Spinal cord (tissue), 10 donors: Measurements from ENCODE around the gene FRAS1. TPM values are rescaled to one million over a fixed set of nuclear protein-coding genes. Genes with fewer than 3 reads are reported as not detected.

Source experiments
- DNase-seq, 6 donors: peaks; one replicate each; pipeline versions ENCODE4 v3.0.0 to v3.0.0-alpha.2; 2013 to 2015; ENCODE audit warnings: low spot score in 6 of 6, low read depth in 4 of 6
- H3K27ac ChIP-seq: one replicate; pipeline ENCODE4 v1.5.1; 2013; ENCODE audit warnings: low read depth, low read length, control low read depth
- H3K27me3 ChIP-seq: one replicate; pipeline ENCODE4 v1.6.1; 2013; ENCODE audit warnings: low read length; ENCODE audit not compliant: control insufficient read depth, insufficient read depth
- H3K36me3 ChIP-seq: one replicate; pipeline ENCODE4 v1.6.1; 2013; ENCODE audit warnings: low read length; ENCODE audit not compliant: control insufficient read depth, insufficient read depth
- H3K4me1 ChIP-seq: one replicate; pipeline ENCODE4 v1.6.1; 2013; ENCODE audit warnings: low read length; ENCODE audit not compliant: control insufficient read depth, insufficient read depth
- H3K4me3 ChIP-seq: one replicate; pipeline ENCODE4 v1.5.1; 2013; ENCODE audit warnings: low read depth, low read length, control low read depth
- H3K9me3 ChIP-seq: one replicate; pipeline ENCODE4 v1.6.1; 2013; ENCODE audit warnings: low read length; ENCODE audit not compliant: control insufficient read depth, insufficient read depth
- WGBS: methylation state at CpG from one replicate; pipeline ENCODE4 v1.1.5; 2013; ENCODE audit warnings: missing lambda C conversion rate; ENCODE audit not compliant: insufficient coverage; 5-methylcytosine and 5-hydroxymethylcytosine counted together
- polyA plus RNA-seq, 2 donors: library from polyadenylated mRNA; unstranded; fragments of 120-200 nt; gene quantifications; one replicate each; pipeline ENCODE4 v1.2.1, GENCODE V29; 2013; ENCODE audit not compliant: insufficient read length in 2 of 2
- total RNA-seq, 2 donors: library from RNA; depleted of rRNA in 1 of 2; stranded (reverse); fragments of 120-200 nt in 1 of 2; fragments of >200 nt in 1 of 2; gene quantifications; one replicate each; pipeline versions ENCODE4 v1.2.3 to v1.2.4, GENCODE V29; 2013 to 2014
- donor health status: healthy.

The FRAS1 gene
- total and polyA plus RNA-seq, 4 donors: 7.5 to 24.0 (median 16.5) TPM

GRCh38 chr4:78552389-78553042, 495.4 kb downstream of the FRAS1 start:
- Histone ChIP-seq H3K4me3 (peak overlapping the region; percentile 51), H3K4me1 (peaks cover 8% of the 10 kb centered on the region), H3K36me3 (no peaks in the 10 kb centered on the region), H3K27ac (no peak overlapping the region), H3K27me3 (peaks cover 12% of the 10 kb centered on the region), H3K9me3 (no peaks in the 10 kb centered on the region)
- no peak for DNase-seq
- 86% methylated on average over 7 of the region's 10 CpGs for WGBS

DNA sequence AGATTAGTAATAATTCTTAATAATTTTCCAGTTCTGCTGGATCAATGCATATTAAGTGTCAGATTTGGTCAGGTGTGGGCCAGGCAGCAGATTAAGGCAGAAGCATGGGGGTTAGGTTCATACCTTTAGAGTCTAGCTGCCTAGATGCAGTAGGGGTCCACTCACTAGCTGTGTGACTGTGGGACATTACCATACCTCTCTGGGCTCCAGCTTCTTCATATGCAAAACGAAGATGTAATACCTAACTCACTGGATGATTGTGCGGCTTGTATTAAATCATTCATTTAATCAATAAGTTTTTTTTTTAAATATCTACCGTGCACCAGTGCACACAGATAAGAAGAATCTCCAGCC, 495.9 kb downstream of the FRAS1 start:
- no peak overlapping the region for H3K4me3 ChIP-seq
- DNase-seq: no peak
- no peaks in the 10 kb centered on the region for H3K36me3 ChIP-seq
- H3K9me3 ChIP-seq: no peaks in the 10 kb centered on the region
- H3K27me3 ChIP-seq: peaks cover 12% of the 10 kb centered on the region
- peaks cover 8% of the 10 kb centered on the region for H3K4me1 ChIP-seq
- no CpG with 5 or more reads among the region's 3 CpGs for WGBS
- H3K27ac ChIP-seq: no peak overlapping the region

- Histone ChIP-seq H3K4me3 (no peak overlapping the region), H3K4me1 (peaks cover 8% of the 10 kb centered on the region), H3K9me3 (no peaks in the 10 kb centered on the region), H3K36me3 (no peaks in the 10 kb centered on the region), H3K27ac (no peak overlapping the region), H3K27me3 (peaks cover 12% of the 10 kb centered on the region)
- no peak for DNase-seq
Observed at GRCh38 chr4:78553529-78554060, 496.5 kb downstream of the FRAS1 start.

DNA sequence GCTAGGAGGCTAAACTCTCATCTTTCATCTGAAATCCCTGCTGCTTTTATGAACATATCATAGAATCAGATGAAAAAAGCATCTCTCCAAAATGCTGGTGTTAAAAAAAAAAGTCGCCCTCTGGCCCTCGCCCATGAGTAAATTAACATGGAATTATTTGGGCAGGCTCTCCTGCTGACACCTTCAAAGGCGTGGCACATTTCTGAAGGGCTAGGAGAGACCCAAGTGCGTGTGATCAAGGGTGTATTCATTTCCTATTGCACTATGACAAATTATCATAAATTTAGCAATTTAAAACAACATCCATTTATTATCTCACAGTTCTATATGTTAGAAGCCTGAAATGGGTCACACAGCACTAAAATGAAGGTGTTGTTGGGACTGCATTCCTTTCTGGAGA, 499.5 kb downstream of the FRAS1 start:
- Histone ChIP-seq H3K27me3 (peaks cover 7% of the 10 kb centered on the region), H3K4me1 (peaks cover 6% of the 10 kb centered on the region), H3K9me3 (no peaks in the 10 kb centered on the region), H3K36me3 (no peaks in the 10 kb centered on the region), H3K27ac (no peak overlapping the region), H3K4me3 (no peak overlapping the region)
- no peak for DNase-seq
- 100% methylated on average over 2 of the region's 4 CpGs for WGBS

- DNase-seq: no peak
- no peaks in the 10 kb centered on the region for H3K4me1 ChIP-seq
- H3K9me3 ChIP-seq: no peaks in the 10 kb centered on the region
- no peaks in the 10 kb centered on the region for H3K36me3 ChIP-seq
- H3K4me3 ChIP-seq: no peak overlapping the region
- H3K27me3 ChIP-seq: no peaks in the 10 kb centered on the region
- no peak overlapping the region for H3K27ac ChIP-seq
- WGBS: no CpG with 5 or more reads among the region's 2 CpGs
Observed at GRCh38 chr4:78557841-78558240, 500.7 kb downstream of the FRAS1 start.

- no CpG with 5 or more reads among the region's 1 CpG for WGBS
- H3K4me1 ChIP-seq: no peaks in the 10 kb centered on the region
- H3K27me3 ChIP-seq: no peaks in the 10 kb centered on the region
- no peaks in the 10 kb centered on the region for H3K36me3 ChIP-seq
- H3K9me3 ChIP-seq: no peaks in the 10 kb centered on the region
- DNase-seq: no peak
- no peak overlapping the region for H3K27ac ChIP-seq
- H3K4me3 ChIP-seq: no peak overlapping the region
Observed at GRCh38 chr4:78558410-78558809, 501.3 kb downstream of the FRAS1 start.

GRCh38 chr4:78560296-78560963, 503.3 kb downstream of the FRAS1 start:
- DNase-seq: no peak
- Histone ChIP-seq H3K27me3 (no peaks in the 10 kb centered on the region), H3K9me3 (no peaks in the 10 kb centered on the region), H3K27ac (no peak overlapping the region), H3K4me3 (no peak overlapping the region), H3K4me1 (no peaks in the 10 kb centered on the region), H3K36me3 (no peaks in the 10 kb centered on the region)
- no CpG with 5 or more reads among the region's 2 CpGs for WGBS

DNA sequence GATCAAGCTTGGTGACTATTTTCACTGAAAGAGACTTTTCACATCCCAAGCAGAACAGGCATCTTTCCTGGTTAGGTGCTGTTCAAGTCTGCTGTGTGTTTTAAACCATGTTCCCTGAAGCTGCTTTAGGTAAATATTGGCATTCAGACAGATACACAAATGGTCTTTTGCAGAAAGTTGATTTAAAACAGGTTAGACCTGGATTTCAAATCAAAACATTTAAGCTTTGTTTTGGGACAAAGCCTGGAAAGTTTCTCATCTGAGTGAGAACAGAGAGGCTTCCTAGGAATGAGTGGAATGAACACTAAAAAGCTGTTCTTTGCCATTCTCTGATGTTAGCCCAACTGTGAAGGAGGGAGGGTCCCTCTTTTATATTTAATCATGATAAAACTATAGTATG, 504.6 kb downstream of the FRAS1 start:
- no peak for DNase-seq
- Histone ChIP-seq H3K9me3 (no peaks in the 10 kb centered on the region), H3K27ac (no peak overlapping the region), H3K4me1 (no peaks in the 10 kb centered on the region), H3K36me3 (no peaks in the 10 kb centered on the region), H3K27me3 (no peaks in the 10 kb centered on the region), H3K4me3 (no peak overlapping the region)

- Histone ChIP-seq H3K4me3 (no peak overlapping the region), H3K27me3 (no peaks in the 10 kb centered on the region), H3K36me3 (no peaks in the 10 kb centered on the region), H3K9me3 (no peaks in the 10 kb centered on the region), H3K27ac (no peak overlapping the region), H3K4me1 (no peaks in the 10 kb centered on the region)
- 74% methylated on average over 3 of the region's 4 CpGs for WGBS
- DNase-seq: no peak
Observed at GRCh38 chr4:78562687-78563086, 505.6 kb downstream of the FRAS1 start.

- no peaks in the 10 kb centered on the region for H3K27me3 ChIP-seq
- H3K9me3 ChIP-seq: no peaks in the 10 kb centered on the region
- H3K4me3 ChIP-seq: no peak overlapping the region
- H3K4me1 ChIP-seq: no peaks in the 10 kb centered on the region
- H3K36me3 ChIP-seq: no peaks in the 10 kb centered on the region
- peak in 1 of 6 donors; percentile 33 for DNase-seq
- 71% methylated on average over 1 of the region's 2 CpGs for WGBS
- H3K27ac ChIP-seq: peak overlapping the region; percentile 87
Observed at GRCh38 chr4:78565971-78566372, 508.8 kb downstream of the FRAS1 start.
